AG04449 (cell line): ENCODE results near the gene MANSC1.
"Not testable (repeated sequence)": the region's sequence is repeated elsewhere in the genome, so short reads cannot be mapped to it uniquely, and the experiment has no call there.

Experiments
- CTCF ChIA-PET: fragments of 350-600 bp; formaldehyde crosslinking; extraction: SDS; loops from one replicate; lab custom pipeline; 2021; ENCODE audit warnings: antibody characterized with exemption; lab: Yijun Ruan, JAX
- POLR2A ChIA-PET: fragments of 400-600, 350-600 bp; formaldehyde crosslinking; extraction: SDS; loops from one replicate; lab custom pipeline; 2020; ENCODE audit warnings: antibody characterized with exemption, inconsistent platforms; lab: Yijun Ruan, JAX
- DNase-seq: peaks from one replicate; pipeline ENCODE4 v3.0.0-alpha.2; 2010; ENCODE audit warnings: low read depth, low spot score
- H3K4me3 ChIP-seq: 2 replicates; pipeline ENCODE4 v1.5.1; 2011; ENCODE audit warnings: low read depth, mild to moderate bottlenecking, control low read depth, low read length
- TF ChIP-seq, protein P1 (sequence below): IDR thresholded peaks from one replicate; pipeline ENCODE4 v1.5.1; 2011; ENCODE audit warnings: mild to moderate bottlenecking, moderate library complexity, low read length, control low read depth, inconsistent platforms; ENCODE audit not compliant: insufficient read depth; ENCODE audit errors: missing control alignments

The MANSC1 gene

DNA sequence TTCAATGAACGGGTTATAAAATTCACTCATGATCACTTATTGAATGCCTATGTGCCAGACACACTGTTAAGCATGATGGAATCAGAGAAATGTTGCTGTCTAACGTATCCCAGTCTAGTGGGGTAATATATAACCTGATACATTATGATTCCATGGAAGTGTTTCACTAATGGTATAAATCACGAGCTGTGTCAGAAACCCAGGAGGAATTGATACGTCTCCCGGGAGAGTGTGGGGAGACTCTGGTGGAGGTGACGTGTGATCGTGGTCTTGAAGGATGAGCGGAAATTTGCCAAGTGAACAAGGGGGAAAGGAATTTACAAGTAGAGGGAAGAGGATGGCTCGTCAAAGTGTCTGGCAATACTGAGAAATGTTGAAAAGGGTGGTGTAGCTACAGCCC lies 26.5 kb downstream of the MANSC1 start:
- TF ChIP-seq, protein P1, sequence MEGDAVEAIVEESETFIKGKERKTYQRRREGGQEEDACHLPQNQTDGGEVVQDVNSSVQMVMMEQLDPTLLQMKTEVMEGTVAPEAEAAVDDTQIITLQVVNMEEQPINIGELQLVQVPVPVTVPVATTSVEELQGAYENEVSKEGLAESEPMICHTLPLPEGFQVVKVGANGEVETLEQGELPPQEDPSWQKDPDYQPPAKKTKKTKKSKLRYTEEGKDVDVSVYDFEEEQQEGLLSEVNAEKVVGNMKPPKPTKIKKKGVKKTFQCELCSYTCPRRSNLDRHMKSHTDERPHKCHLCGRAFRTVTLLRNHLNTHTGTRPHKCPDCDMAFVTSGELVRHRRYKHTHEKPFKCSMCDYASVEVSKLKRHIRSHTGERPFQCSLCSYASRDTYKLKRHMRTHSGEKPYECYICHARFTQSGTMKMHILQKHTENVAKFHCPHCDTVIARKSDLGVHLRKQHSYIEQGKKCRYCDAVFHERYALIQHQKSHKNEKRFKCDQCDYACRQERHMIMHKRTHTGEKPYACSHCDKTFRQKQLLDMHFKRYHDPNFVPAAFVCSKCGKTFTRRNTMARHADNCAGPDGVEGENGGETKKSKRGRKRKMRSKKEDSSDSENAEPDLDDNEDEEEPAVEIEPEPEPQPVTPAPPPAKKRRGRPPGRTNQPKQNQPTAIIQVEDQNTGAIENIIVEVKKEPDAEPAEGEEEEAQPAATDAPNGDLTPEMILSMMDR: no peak
- ChIA-PET CTCF (interaction anchor here (0.8 to 1.5 kb wide), 2 partner anchors 11 to 15 kb away, joined by 3 read pairs; no protein-coding TSS in a partner anchor), POLR2A (no interaction called here)
- H3K4me3 ChIP-seq: no peak overlapping the region
- no peak for DNase-seq

DNA sequence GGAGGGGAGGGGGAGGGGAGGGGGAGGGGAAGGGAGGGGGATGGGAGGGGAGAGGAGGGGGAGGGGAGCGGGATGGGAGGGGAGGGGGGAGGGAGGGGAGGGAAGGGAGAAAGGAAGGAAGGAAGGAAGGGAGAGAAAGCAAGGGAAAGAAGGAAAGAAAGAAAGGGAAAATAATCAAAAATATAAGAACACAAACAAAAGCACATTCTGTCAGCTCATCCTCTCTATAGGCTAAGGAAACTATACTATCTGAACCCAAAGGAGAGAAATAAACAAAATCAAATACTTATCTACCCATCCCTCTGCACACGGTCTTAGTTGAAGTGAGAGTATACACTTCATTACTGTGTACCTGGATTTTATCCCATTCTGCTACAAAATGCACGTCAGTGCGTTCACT lies 26.9 kb downstream of the MANSC1 start:
- TF ChIP-seq, protein P1: no peak
- no peak for DNase-seq
- no peak overlapping the region for H3K4me3 ChIP-seq
- ChIA-PET CTCF (interaction anchor here (0.8 to 1.5 kb wide), 2 partner anchors 11 to 14 kb away, joined by 3 read pairs; no protein-coding TSS in a partner anchor), POLR2A (no interaction called here)

DNA sequence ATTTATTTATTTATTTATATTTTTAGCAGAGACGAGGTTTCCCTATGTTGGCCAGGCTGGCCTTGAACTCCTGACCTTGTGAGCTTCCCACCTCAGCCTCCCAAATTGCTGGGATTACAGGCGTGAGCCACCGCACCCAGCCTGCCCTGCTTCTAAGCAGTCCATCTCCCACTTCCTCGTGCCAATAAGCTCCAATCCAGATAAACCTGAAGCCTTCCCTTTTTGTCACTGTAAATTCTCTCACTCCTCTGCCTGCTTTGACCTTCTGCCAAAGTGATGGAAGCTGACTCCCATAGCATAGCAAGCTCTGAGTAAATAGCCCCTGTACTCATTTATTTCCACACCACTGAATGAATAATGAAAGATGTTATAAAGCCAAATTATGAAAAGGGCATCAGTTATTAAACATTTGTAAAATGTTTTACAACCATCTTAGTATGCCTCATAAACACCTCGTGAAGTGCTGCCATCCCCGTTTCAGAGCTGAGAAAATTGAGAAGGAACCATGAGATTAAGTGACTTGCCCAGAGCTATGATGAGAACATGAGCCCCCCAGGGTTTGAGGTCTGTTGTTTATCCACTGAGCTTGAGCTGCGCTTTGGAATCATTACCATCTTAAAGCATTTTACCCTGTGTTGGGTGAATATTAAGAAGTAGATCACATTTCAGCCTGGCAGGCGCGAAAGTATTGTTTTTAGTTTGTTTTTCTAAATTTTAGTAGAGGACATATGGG lies 30.4 kb downstream of the MANSC1 start:
- TF ChIP-seq, protein P1: no peak
- DNase-seq: no peak
- H3K4me3 ChIP-seq: no peak overlapping the region
- POLR2A ChIA-PET: interaction anchor here (1.5 kb wide), 1 partner anchor 53 kb away, joined by 5 read pairs; the partner anchor contains the start of gene LRP6
- CTCF ChIA-PET: interaction anchor here (0.8 to 2.6 kb wide), 6 partner anchors 9 to 281 kb away, joined by 3 to 21 read pairs (median 6); partner anchors contain the start of gene MANSC1

DNA sequence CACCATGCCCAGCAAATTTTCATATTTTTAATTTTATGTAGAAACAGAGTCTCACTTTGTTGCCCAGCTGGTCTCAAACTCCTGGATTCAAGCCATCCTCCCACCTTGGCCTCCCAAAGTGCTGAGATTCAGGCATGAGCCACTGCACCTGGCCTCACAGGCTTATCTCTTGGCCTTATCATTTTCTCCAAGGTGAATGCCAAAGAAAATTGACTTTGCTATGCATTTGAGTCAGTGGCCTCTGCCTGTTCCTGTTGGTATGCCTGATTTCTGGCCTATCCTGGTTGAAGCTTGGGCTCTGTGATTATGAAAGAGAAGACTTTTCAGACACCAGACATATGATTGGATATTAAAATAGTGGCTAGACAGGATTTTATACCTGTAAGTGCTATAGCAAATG lies 34.2 kb downstream of the MANSC1 start:
- DNase-seq: no peak
- CTCF ChIA-PET: interaction anchor here (1.0 to 2.7 kb wide), 3 partner anchors 11 to 21 kb away, joined by 3 to 7 read pairs (median 3); no protein-coding TSS in a partner anchor
- POLR2A ChIA-PET: no interaction called here
- TF ChIP-seq, protein P1: no peak
- H3K4me3 ChIP-seq: no peak overlapping the region

DNA sequence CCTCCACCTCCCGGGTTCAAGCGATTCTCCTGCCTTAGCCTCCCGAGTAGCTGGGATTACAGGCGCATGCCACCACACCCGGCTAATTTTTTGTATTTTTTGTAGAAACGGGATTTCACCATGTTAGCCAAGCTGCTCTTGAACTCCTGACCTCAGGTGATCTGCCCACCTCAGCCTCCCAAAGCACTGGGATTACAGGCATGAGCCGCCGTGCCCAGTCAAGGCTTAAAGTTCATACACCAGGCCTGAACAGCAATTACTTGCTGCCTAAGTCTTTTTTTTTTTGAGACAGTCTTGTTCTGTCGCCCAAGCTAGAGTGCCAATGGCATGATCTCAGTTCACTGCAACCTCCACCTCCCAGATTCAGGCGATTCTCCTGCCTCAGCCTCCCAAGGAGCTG lies 39.3 kb downstream of the MANSC1 start:
- DNase-seq, H3K4me3 ChIP-seq, POLR2A ChIA-PET, CTCF ChIA-PET: not testable (repeated sequence)

DNA sequence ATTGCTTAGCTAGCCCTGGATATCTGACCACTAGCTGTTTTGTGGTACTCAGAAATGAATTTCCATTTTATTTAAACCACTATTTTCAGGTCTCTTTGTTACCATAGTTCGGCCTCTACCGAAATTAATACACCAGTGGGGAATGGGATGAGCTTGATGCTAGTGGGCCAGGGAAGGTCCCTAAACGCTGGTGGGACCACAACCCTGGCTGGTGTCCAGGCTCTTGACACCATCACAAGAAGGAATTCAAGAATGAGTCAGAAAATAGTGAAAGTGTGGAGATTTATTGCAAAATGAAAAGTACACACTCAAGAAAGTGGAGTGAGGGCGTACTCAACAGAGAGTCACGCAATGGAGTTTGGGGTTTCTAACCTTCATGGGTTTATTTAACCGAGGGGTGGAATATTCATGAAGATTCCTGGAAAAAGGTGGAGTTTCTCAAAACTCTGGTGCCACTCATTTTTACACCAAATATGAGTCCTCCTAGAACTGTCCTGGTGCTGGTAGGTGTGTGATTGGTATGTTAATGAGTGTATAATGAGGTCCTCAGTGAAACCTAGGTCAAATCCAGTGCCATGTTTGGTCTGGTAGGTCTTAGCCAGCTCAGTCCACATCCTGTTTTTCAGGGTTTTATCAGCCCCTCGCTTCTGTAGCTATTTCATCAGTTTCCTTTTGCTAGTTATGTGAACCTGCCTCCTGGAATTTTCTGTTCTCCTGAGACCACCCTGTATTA lies 44.3 kb downstream of the MANSC1 start:
- ChIA-PET POLR2A (no interaction called here), CTCF (interaction anchor here (1.0 to 1.5 kb wide), 2 partner anchors 8 to 22 kb away, joined by 3 to 5 read pairs; no protein-coding TSS in a partner anchor)
- DNase-seq: no peak
- TF ChIP-seq, protein P1: no peak
- H3K4me3 ChIP-seq: no peak overlapping the region
